Endodermal cell (in vitro differentiated cells): ENCODE data around the gene LRRN1. TPM values are rescaled to one million over a fixed set of nuclear protein-coding genes. Genes with fewer than 3 reads are reported as not detected.

Experiments
- DNase-seq: peaks from one replicate; pipeline ENCODE4 v3.0.0-alpha.2; 2017
- H3K27ac ChIP-seq: 2 replicates; pipeline ENCODE4 v1.5.1; 2013; ENCODE audit warnings: mild to moderate bottlenecking, low read depth, low read length, moderate library complexity
- H3K27me3 ChIP-seq: 2 replicates; pipeline ENCODE4 v1.6.1; 2013; ENCODE audit warnings: mild to moderate bottlenecking, low read length, moderate library complexity; ENCODE audit not compliant: insufficient read depth, control insufficient read depth, poor library complexity, severe bottlenecking
- H3K36me3 ChIP-seq: 2 replicates; pipeline ENCODE4 v1.7.0; 2013; ENCODE audit warnings: mild to moderate bottlenecking, low read length, moderate library complexity; ENCODE audit not compliant: control insufficient read depth, insufficient read depth
- H3K4me1 ChIP-seq: one replicate; pipeline ENCODE4 v1.7.0; 2013; ENCODE audit warnings: low read length; ENCODE audit not compliant: control insufficient read depth, insufficient read depth
- H3K4me3 ChIP-seq: 2 replicates; pipeline ENCODE4 v1.5.1; 2013; ENCODE audit warnings: mild to moderate bottlenecking, low read length, moderate library complexity
- H3K9ac ChIP-seq: 2 replicates; pipeline ENCODE4 v1.6.1; 2013; ENCODE audit warnings: mild to moderate bottlenecking, low read length, moderate library complexity; ENCODE audit not compliant: poor library complexity, severe bottlenecking; ENCODE audit errors: extremely low read depth
- H3K9me3 ChIP-seq: 2 replicates; pipeline ENCODE4 v1.6.1; 2013; ENCODE audit warnings: mild to moderate bottlenecking, low read length, moderate library complexity; ENCODE audit not compliant: control insufficient read depth
- H3K27ac Mint-ChIP-seq: 2 replicates; pipeline ENCODE4 v1.8.0; 2020; ENCODE audit warnings: mixed read lengths
- H3K27me3 Mint-ChIP-seq: 2 replicates; pipeline ENCODE4 v1.8.0; 2021; ENCODE audit warnings: mild to moderate bottlenecking, mixed read lengths; ENCODE audit not compliant: insufficient read depth
- H3K36me3 Mint-ChIP-seq: 2 replicates; pipeline ENCODE4 v1.8.0; 2020; ENCODE audit warnings: low read depth, mixed read lengths
- H3K4me1 Mint-ChIP-seq: 2 replicates; pipeline ENCODE4 v1.8.0; 2020; ENCODE audit warnings: mixed read lengths
- H3K4me3 Mint-ChIP-seq: 2 replicates; pipeline ENCODE4 v1.8.0; 2020; ENCODE audit warnings: mild to moderate bottlenecking, moderate library complexity, mixed read lengths
- H3K9me3 Mint-ChIP-seq: 2 replicates; pipeline ENCODE4 v1.8.0; 2020; ENCODE audit warnings: mild to moderate bottlenecking, mixed read lengths
- CTCF ChIP-seq: fragments of 200-600 bp; sonication (generic); conservative IDR thresholded peaks from 2 replicates; pipeline ENCODE4 v1.5.0; 2021; ENCODE audit warnings: antibody characterized with exemption, mild to moderate bottlenecking
- WGBS, 2 experiments: methylation state at CpG; one replicate each; pipeline versions ENCODE4 v1.1.5 to v1.1.7; 2013; ENCODE audit warnings: missing lambda C conversion rate in 2 of 2, mixed read lengths in 1 of 2; ENCODE audit not compliant: insufficient coverage in 1 of 2, insufficient read length in 1 of 2; 5-methylcytosine and 5-hydroxymethylcytosine counted together
- total RNA-seq, 2 donors: library from RNA; stranded (reverse); fragmentation: NEBNext Ultra II Directional in 1 of 2; extraction: Animal tissue kit (Norgen Biotek cat#: 25700) in 1 of 2; gene quantifications; 2 replicates in 1 of 2; 3 replicates in 1 of 2; pipeline ENCODE4 v1.2.1, GENCODE V29; 2021

Gene LRRN1
- total RNA-seq, 2 donors from 2014 or later = 109 to 222 TPM

- peaks cover 31% of the 10 kb centered on the region for H3K9me3 Mint-ChIP-seq
- no peaks in the 10 kb centered on the region for H3K27me3 Mint-ChIP-seq
- H3K36me3 ChIP-seq = no peaks in the 10 kb centered on the region
Measured at GRCh38 chr3:3893590-3893989, 94.4 kb downstream of the LRRN1 start.

More at GRCh38 chr3:3893590-3893989, 94.4 kb downstream of the LRRN1 start:
- no peak for TF ChIP-seq CTCF
- Histone ChIP-seq H3K9me3 (no peaks in the 10 kb centered on the region), H3K27me3 (no peaks in the 10 kb centered on the region), H3K27ac (no peak overlapping the region), H3K4me3 (no peak overlapping the region), H3K9ac (no peak overlapping the region), H3K4me1 (no peaks in the 10 kb centered on the region)
- H3K27ac Mint-ChIP-seq = no peak overlapping the region
- WGBS, 2 experiments = 84 to 85% methylated on average over 3 to 4 of the region's 4 CpGs
- DNase-seq = no peak
- H3K4me1 Mint-ChIP-seq = no peaks in the 10 kb centered on the region
- no peak overlapping the region for H3K4me3 Mint-ChIP-seq
- H3K36me3 Mint-ChIP-seq = no peaks in the 10 kb centered on the region
